HEK293 (cell line): Measurements from ENCODE around the gene PHKB.
"Not testable (repeated sequence)": the region's sequence is repeated elsewhere in the genome, so short reads cannot be mapped to it uniquely, and the experiment has no call there.

Experiments used
- CTCF ChIA-PET: fragments of 350-600 bp; formaldehyde crosslinking; extraction: SDS; loops from one replicate; lab custom pipeline; 2021; ENCODE audit warnings: antibody characterized with exemption; lab: Yijun Ruan, JAX
- POLR2A ChIA-PET: fragments of 300-600 bp; formaldehyde crosslinking; extraction: SDS; loops from one replicate; lab custom pipeline; 2020; ENCODE audit warnings: antibody characterized with exemption, inconsistent platforms; lab: Yijun Ruan, JAX
- H3K27ac ChIP-seq: fragments of 200-500 bp; sonication (Bioruptor generic); 2 replicates; pipeline ENCODE4 v1.5.1; 2014; ENCODE audit warnings: low read depth, low read length, control low read depth, inconsistent platforms; ENCODE audit errors: extremely low read depth
- H3K36me3 ChIP-seq, 2 experiments: fragments of 200-500 bp in 1 of 2; sonication (Bioruptor generic) in 1 of 2; 1 replicate in 1 of 2; 2 replicates in 1 of 2; pipeline ENCODE4 v1.5.1; 2014 to 2017; ENCODE audit warnings: inconsistent platforms in 2 of 2, low read length in 2 of 2; ENCODE audit not compliant: control insufficient read depth in 2 of 2, insufficient read depth in 1 of 2
- H3K4me1 ChIP-seq: fragments of 200-500 bp; sonication (Bioruptor generic); 2 replicates; pipeline ENCODE4 v1.5.1; 2014; ENCODE audit warnings: mild to moderate bottlenecking, low read length, inconsistent platforms; ENCODE audit not compliant: control insufficient read depth, insufficient read depth
- H3K4me3 ChIP-seq: 2 replicates; pipeline ENCODE4 v1.5.1; 2011; ENCODE audit warnings: low read depth, mild to moderate bottlenecking, control low read depth, low read length, moderate library complexity
- H3K9me3 ChIP-seq: fragments of 200-500 bp; sonication (Bioruptor generic); 2 replicates; pipeline ENCODE4 v1.5.1; 2014; ENCODE audit warnings: low read depth, low read length, inconsistent platforms; ENCODE audit not compliant: control insufficient read depth, insufficient read depth
- BCL11A ChIP-seq: fragments of 450-650 bp; formaldehyde crosslinking; IDR thresholded peaks from 2 replicates; pipeline ENCODE4 v1.5.1; 2016; ENCODE audit warnings: low read depth, missing biosample characterization, missing genetic modification characterization
- SCRT2 ChIP-seq: fragments of 450-650 bp; formaldehyde crosslinking; IDR thresholded peaks from 2 replicates; pipeline ENCODE4 v1.5.1; 2016; ENCODE audit warnings: missing biosample characterization, missing genetic modification characterization
- SP2 ChIP-seq: fragments of 450-650 bp; formaldehyde crosslinking; IDR thresholded peaks from 2 replicates; pipeline ENCODE4 v1.5.1; 2016; ENCODE audit warnings: missing biosample characterization, missing genetic modification characterization
- ZIC2 ChIP-seq: fragments of 450-650 bp; formaldehyde crosslinking; IDR thresholded peaks from 2 replicates; pipeline ENCODE4 v1.5.1; 2016; ENCODE audit warnings: missing biosample characterization, missing genetic modification characterization
- ZNF112 ChIP-seq: fragments of 450-650 bp; formaldehyde crosslinking; IDR thresholded peaks from 2 replicates; pipeline ENCODE4 v1.5.0; 2017; ENCODE audit warnings: missing biosample characterization, missing genetic modification characterization
- ZNF121 ChIP-seq: fragments of 450-650 bp; formaldehyde crosslinking; IDR thresholded peaks from 2 replicates; pipeline ENCODE4 v1.5.1; 2016; ENCODE audit warnings: missing biosample characterization, missing genetic modification characterization
- ZNF248 ChIP-seq: fragments of 450-650 bp; formaldehyde crosslinking; IDR thresholded peaks from 2 replicates; pipeline ENCODE4 v1.5.1; 2017; ENCODE audit warnings: missing biosample characterization, missing genetic modification characterization
- ZNF280D ChIP-seq: fragments of 450-650 bp; formaldehyde crosslinking; IDR thresholded peaks from 2 replicates; pipeline ENCODE4 v1.5.1; 2016; ENCODE audit warnings: missing biosample characterization, missing genetic modification characterization
- ZNF423 ChIP-seq: fragments of 450-650 bp; formaldehyde crosslinking; IDR thresholded peaks from 2 replicates; pipeline ENCODE4 v1.5.1; 2016; ENCODE audit warnings: missing biosample characterization, missing genetic modification characterization
- ZNF433 ChIP-seq: fragments of 450-650 bp; formaldehyde crosslinking; IDR thresholded peaks from 2 replicates; pipeline ENCODE4 v1.5.1; 2016; ENCODE audit warnings: missing biosample characterization, missing genetic modification characterization, low read depth
- ZNF473 ChIP-seq: fragments of 450-650 bp; formaldehyde crosslinking; IDR thresholded peaks from 2 replicates; pipeline ENCODE4 v1.5.1; 2017; ENCODE audit warnings: missing biosample characterization, missing genetic modification characterization
- ZNF558 ChIP-seq: fragments of 450-650 bp; formaldehyde crosslinking; IDR thresholded peaks from 2 replicates; pipeline ENCODE4 v1.5.1; 2016; ENCODE audit warnings: missing biosample characterization, missing genetic modification characterization
- ZNF560 ChIP-seq: fragments of 450-650 bp; formaldehyde crosslinking; IDR thresholded peaks from 2 replicates; pipeline ENCODE4 v1.5.1; 2017; ENCODE audit warnings: missing biosample characterization, missing genetic modification characterization, borderline replicate concordance
- ZNF626 ChIP-seq: fragments of 450-650 bp; sonication (Bioruptor Pico); formaldehyde crosslinking; IDR thresholded peaks from 2 replicates; pipeline ENCODE4 v1.5.1; 2018; ENCODE audit warnings: missing biosample characterization, missing genetic modification characterization, inconsistent platforms
- ZNF658 ChIP-seq: fragments of 450-650 bp; formaldehyde crosslinking; IDR thresholded peaks from 2 replicates; pipeline ENCODE4; 2016; ENCODE audit warnings: missing biosample characterization, missing genetic modification characterization
- TF ChIP-seq, protein P1 (sequence below): fragments of 450-650 bp; formaldehyde crosslinking; IDR thresholded peaks from 2 replicates; pipeline ENCODE4 v1.5.1; 2016; ENCODE audit warnings: missing biosample characterization, missing genetic modification characterization
- TF ChIP-seq, protein P2 (sequence below): fragments of 450-650 bp; formaldehyde crosslinking; IDR thresholded peaks from 2 replicates; pipeline ENCODE4 v1.5.1; 2016; ENCODE audit warnings: missing biosample characterization, missing genetic modification characterization
- TF ChIP-seq, protein P3 (sequence below): fragments of 450-650 bp; formaldehyde crosslinking; IDR thresholded peaks from 2 replicates; pipeline ENCODE4 v1.5.1; 2016; ENCODE audit warnings: missing biosample characterization, missing genetic modification characterization

The PHKB gene

DNA sequence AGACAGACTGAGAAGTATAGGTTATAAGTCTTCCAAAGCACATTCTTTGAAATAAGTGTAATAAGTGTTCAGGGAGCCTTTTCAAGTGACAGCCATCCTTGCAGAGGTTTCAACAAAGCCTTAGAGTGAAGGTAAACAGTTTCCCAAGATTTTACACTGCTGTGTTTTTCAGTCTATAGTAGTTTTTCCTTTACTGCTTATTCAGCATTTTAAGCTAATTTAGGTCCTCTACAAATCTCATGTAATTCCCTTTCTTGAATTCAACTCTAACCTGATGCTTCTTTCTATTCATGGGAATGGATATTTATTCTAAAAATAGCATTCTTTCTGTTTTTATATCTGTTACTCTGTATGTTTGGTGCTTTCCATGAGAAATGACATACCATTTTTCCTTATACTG, 211.3 kb downstream of the PHKB start (continued):
- TF ChIP-seq ZNF423 (tag by site-specific recombination) = no peak
- no peak for TF ChIP-seq ZNF658

GRCh38 chr16:47676635-47677177, 215.6 kb downstream of the PHKB start:
- Histone ChIP-seq H3K27ac (no peak overlapping the region), H3K4me3 (no peak overlapping the region), H3K36me3 (peaks cover 0 to 23% of the 10 kb centered on the region in 2 experiments; a peak in 1 of 3 replicates), H3K9me3 (no peaks in the 10 kb centered on the region), H3K4me1 (no peaks in the 10 kb centered on the region)
- ChIA-PET CTCF (no interaction called here), POLR2A (no interaction called here)
- TF ChIP-seq, protein P1, sequence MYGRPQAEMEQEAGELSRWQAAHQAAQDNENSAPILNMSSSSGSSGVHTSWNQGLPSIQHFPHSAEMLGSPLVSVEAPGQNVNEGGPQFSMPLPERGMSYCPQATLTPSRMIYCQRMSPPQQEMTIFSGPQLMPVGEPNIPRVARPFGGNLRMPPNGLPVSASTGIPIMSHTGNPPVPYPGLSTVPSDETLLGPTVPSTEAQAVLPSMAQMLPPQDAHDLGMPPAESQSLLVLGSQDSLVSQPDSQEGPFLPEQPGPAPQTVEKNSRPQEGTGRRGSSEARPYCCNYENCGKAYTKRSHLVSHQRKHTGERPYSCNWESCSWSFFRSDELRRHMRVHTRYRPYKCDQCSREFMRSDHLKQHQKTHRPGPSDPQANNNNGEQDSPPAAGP (tag by site-specific recombination) = no peak

DNA sequence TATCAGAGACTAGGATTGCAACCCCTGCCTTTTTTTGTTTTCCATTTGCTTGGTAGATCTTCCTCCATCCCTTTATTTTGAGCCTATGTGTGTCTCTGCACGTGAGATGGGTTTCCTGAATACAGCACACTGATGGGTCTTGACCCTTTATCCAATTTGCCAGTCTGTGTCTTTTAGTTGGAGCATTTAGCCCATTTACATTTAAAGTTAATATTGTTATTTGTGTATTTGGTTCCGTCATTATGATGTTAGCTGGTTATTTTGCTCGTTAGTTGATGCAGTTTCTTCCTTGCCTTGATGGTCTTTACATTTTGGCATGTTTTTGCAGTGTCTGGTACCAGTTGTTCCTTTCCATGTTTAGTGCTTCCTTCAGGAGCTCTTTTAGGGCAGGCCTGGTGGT, 220.4 kb downstream of the PHKB start:
- CTCF ChIA-PET, H3K9me3 ChIP-seq, POLR2A ChIA-PET, H3K27ac ChIP-seq, H3K4me1 ChIP-seq, H3K36me3 ChIP-seq, H3K4me3 ChIP-seq: not testable (repeated sequence)
- peak; percentile 56; the same call in 1 of the 2 replicates for TF ChIP-seq ZNF558 (tag by site-specific recombination)

GRCh38 chr16:47687694-47688093, 226.6 kb downstream of the PHKB start:
- Histone ChIP-seq H3K27ac (no peak overlapping the region), H3K36me3 (peaks cover 0 to 15% of the 10 kb centered on the region in 2 experiments), H3K4me1 (no peaks in the 10 kb centered on the region), H3K9me3 (no peaks in the 10 kb centered on the region), H3K4me3 (no peak overlapping the region)
- ChIA-PET CTCF (interaction anchor here (0.8 kb wide), 1 partner anchor 12 kb away, joined by 3 read pairs; no protein-coding TSS in a partner anchor), POLR2A (no interaction called here)
- TF ChIP-seq, protein P2, sequence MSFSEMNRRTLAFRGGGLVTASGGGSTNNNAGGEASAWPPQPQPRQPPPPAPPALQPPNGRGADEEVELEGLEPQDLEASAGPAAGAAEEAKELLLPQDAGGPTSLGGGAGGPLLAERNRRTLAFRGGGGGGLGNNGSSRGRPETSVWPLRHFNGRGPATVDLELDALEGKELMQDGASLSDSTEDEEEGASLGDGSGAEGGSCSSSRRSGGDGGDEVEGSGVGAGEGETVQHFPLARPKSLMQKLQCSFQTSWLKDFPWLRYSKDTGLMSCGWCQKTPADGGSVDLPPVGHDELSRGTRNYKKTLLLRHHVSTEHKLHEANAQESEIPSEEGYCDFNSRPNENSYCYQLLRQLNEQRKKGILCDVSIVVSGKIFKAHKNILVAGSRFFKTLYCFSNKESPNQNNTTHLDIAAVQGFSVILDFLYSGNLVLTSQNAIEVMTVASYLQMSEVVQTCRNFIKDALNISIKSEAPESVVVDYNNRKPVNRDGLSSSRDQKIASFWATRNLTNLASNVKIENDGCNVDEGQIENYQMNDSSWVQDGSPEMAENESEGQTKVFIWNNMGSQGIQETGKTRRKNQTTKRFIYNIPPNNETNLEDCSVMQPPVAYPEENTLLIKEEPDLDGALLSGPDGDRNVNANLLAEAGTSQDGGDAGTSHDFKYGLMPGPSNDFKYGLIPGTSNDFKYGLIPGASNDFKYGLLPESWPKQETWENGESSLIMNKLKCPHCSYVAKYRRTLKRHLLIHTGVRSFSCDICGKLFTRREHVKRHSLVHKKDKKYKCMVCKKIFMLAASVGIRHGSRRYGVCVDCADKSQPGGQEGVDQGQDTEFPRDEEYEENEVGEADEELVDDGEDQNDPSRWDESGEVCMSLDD (tag by site-specific recombination) = no peak
- TF ChIP-seq ZIC2 = no peak
- no peak for TF ChIP-seq ZNF121 (tag by site-specific recombination)
- no peak for TF ChIP-seq ZNF112 (tag by site-specific recombination)
- no peak for TF ChIP-seq SP2 (tag by site-specific recombination)
- no peak for TF ChIP-seq ZNF433 (tag by site-specific recombination)
- no peak for TF ChIP-seq ZNF626 (tag by site-specific recombination)
- no peak for TF ChIP-seq ZNF560 (tag by site-specific recombination)
- no peak for TF ChIP-seq ZNF473 (tag by site-specific recombination)

GRCh38 chr16:47693226-47693625, 232.1 kb downstream of the PHKB start:
- peaks cover 0 to 52% of the 10 kb centered on the region in 2 experiments for H3K36me3 ChIP-seq
- H3K4me1 ChIP-seq = no peaks in the 10 kb centered on the region
- H3K9me3 ChIP-seq = no peaks in the 10 kb centered on the region
- H3K27ac ChIP-seq = no peak overlapping the region
- CTCF ChIA-PET = interaction anchor here (0.7 to 1.4 kb wide), 2 partner anchors 73 to 551 kb away, joined by 3 read pairs; no protein-coding TSS in a partner anchor
- POLR2A ChIA-PET = no interaction called here
- no peak overlapping the region for H3K4me3 ChIP-seq
- TF ChIP-seq ZNF280D (tag by site-specific recombination) (no peak), ZNF248 (tag by site-specific recombination) (no peak), SCRT2 (tag by site-specific recombination) (no peak), BCL11A (tag by site-specific recombination) (no peak)
- TF ChIP-seq, protein P3, sequence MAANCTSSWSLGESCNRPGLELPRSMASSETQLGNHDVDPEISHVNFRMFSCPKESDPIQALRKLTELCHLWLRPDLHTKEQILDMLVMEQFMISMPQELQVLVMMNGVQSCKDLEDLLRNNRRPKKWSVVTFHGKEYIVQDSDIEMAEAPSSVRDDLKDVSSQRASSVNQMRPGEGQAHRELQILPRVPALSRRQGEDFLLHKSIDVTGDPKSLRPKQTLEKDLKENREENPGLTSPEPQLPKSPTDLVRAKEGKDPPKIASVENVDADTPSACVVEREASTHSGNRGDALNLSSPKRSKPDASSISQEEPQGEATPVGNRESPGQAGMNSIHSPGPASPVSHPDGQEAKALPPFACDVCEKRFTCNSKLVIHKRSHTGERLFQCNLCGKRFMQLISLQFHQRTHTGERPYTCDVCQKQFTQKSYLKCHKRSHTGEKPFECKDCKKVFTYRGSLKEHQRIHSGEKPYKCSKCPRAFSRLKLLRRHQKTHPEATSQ (tag by site-specific recombination) = no peak
